ELR (cell line): ENCODE measurements around the gene WARS2.

Experiments used
- DNase-seq: peaks from one replicate; pipeline ENCODE4 v3.0.0-alpha.2; 2015; ENCODE audit warnings: low read depth

Gene WARS2

GRCh38 chr1:118983558-118984041 lies 156.9 kb downstream of the WARS2 start:
- DNase-seq: no peak

DNA sequence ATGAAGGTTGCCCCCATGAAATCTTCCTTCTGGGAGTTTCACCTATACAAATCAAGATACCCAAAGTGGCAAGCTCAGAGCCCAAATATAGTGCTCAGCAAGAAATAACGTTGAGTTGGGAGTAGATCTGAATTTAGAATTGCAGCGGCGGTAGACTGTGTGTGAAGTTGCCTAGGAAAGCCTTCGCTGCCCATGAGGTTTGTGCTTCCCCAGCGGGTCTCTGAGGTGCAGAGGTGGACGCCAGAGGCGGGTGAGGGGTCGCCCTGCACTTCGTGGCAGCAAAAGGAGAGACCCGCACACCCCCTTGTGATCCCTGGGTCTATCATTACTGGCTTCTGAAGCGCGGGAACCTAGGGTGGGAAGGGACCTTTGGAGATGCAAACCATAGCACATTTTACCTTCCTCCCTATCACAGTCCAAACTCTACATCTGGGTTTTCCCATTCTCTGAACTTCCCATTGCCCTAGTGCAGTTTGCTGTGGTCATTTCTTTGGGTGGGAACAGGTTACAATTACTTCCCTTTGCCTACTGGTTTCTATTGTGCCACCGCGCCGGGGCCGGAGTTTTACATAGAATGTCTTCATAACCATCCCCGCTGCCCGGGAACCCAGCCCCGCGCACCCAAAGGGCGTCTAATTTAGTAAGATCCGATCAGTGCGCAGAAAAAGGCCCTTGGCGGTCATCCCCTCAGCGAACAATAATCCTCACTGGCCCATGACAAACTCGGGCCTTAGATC lies 157.5 kb downstream of the WARS2 start:
- no peak for DNase-seq

DNA sequence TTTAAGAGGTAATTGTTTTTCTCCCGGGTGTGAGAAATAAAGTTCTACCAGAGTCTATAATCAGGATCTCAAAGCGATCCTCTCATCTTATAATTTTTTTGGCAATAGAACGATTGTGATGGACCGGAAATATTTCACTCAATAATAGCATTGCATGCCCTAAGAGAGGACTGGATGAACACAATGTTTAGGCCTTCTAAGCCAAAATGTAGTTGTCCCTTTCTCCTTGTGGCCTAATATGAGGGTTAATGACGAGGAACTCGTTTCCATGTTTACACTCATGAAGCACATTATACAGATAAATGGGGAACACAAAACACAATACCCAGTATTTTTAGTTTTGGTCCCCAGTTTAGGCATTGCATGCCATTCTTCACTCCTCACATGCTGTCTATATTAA lies 158.2 kb downstream of the WARS2 start:
- no peak for DNase-seq

- no peak for DNase-seq
These were observed 159.0 kb downstream of the WARS2 start for GRCh38 chr1:118981436-118981835.
